ENCODE data around the gene MRGPRF. TPM values are rescaled to one million over a fixed set of nuclear protein-coding genes. Genes with fewer than 3 reads are reported as not detected.

MRGPRF gene
- total RNA-seq, 3 donors from 2014 or later: 5.9 to 21.3 (median 12.9) TPM

DNA sequence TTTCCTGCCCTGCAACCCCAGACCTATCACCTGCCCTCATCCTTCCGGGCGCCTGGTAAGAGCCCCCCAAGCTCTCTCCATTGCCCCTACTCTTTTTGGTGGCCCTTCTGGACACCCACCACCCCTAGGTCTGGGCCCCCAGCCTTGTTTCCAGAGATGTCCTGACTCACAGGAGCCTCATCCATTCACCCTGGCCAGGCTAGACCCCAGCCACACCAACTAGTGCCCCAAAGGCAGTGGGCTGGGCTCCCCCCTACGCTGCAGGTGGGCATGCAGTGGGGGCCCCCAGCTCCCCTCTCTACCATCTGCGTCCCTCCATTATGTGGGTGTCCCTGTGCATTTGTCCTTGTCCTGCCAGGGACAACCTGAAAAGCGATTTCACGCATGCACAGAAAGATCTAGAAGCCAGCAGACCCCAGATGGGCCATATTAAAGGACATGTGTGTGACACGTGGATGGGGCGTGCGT, 1.4 kb downstream of the MRGPRF start:
- H3K27me3 ChIP-seq: peaks cover 0 to 14% of the 10 kb centered on the region in 2 donors
- H3K4me1 ChIP-seq: peaks cover 0 to 10% of the 10 kb centered on the region in 2 donors
- H3K27ac ChIP-seq: peak overlapping the region; percentile 42 to 95
- no peaks in the 10 kb centered on the region for H3K36me3 ChIP-seq
- intact Hi-C loops (cut with DNase I; ENCODE audit: low total_unique reads): no loop called here
- DNase-seq (ENCODE audit: low spot score in 2 of 2): no peak
- no peak for TF ChIP-seq CTCF (IDR thresholded peaks at IDR 0.05)
- no peak for TF ChIP-seq POLR2AphosphoS5 (IDR thresholded peaks at IDR 0.05)
- TF ChIP-seq POLR2A (IDR thresholded peaks at IDR 0.05): no peak
- no peaks in the 10 kb centered on the region for H3K9me3 ChIP-seq
- H3K4me3 ChIP-seq: peak overlapping the region; percentile 46 to 70 (median 53)

DNA sequence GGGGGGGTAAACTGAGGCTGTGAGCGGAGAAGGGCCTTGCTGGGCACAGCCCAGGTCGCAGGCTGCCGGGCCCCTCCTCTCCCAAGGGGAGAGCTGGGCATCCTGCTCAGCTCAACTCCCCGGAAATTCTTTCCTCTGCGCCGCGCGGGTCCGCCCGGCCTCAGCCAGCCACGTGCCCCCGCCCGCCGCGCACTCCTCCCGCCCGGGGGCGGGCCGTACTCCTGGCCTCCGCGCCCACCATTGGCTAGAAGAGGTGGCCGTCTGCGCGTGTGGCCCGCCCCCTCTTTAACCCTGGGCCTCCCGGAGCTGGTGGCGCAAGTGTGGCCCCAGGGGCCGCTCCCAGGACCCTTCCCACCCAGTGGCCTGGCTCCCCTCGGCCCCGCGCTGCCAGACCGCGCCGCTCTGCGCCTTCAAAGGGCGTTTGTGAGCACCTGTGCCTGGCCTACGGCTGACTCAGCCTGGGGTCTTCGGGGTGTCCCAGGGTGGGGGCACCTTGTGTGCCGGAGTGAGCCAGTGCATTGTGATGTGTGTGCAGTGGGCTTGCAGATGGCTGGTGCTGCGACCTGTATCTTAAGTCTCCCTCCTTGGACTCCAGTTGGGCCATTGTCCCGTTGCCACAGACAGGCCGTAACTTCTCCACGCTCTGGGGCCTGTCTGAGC, 2.0 kb downstream of the MRGPRF start:
- Histone ChIP-seq H3K4me3 (peak overlapping the region; percentile 46 to 70 (median 53)), H3K9me3 (no peaks in the 10 kb centered on the region), H3K4me1 (peaks cover 0 to 10% of the 10 kb centered on the region in 2 donors), H3K36me3 (no peaks in the 10 kb centered on the region), H3K27me3 (peaks cover 0 to 14% of the 10 kb centered on the region in 2 donors), H3K27ac (peak overlapping the region; percentile 42 to 95)
- intact Hi-C loops (cut with DNase I; ENCODE audit: low total_unique reads): no loop called here
- peak in 1 of 2 donors; percentile 70 for DNase-seq (ENCODE audit: low spot score in 2 of 2)
- TF ChIP-seq CTCF (IDR thresholded peaks at IDR 0.05) (no peak), POLR2A (IDR thresholded peaks at IDR 0.05) (no peak), POLR2AphosphoS5 (IDR thresholded peaks at IDR 0.05) (no peak)

DNA sequence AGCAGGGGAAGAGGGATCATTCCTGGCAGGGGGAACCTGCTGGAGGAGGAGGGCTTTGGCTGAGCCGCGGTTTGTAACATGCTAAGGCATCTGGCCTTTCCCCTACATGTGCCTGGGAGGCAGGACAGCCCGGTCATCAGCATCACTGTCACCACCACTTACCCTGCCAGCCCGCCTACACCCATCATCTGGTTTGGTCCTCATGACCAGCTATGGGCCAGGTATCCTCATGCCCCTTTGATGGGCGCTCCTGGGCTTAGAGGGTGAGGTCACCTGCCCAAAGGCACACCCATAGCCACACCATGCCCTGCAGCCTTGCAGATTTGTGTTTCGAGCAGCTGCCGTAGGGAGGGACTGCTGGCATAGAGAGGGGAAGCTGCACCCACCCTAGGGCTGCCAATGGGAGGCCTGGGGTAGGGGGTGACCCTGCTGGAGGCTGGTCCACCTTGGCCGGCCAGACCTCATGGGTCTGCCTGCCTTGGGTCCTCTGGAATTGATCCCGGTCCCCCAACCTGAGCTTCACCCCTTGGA, 2.6 kb downstream of the MRGPRF start:
- no peak for DNase-seq (ENCODE audit: low spot score in 2 of 2)
- peaks cover 0 to 14% of the 10 kb centered on the region in 2 donors for H3K27me3 ChIP-seq
- H3K4me1 ChIP-seq: peaks cover 0 to 10% of the 10 kb centered on the region in 2 donors
- no peak for TF ChIP-seq CTCF (IDR thresholded peaks at IDR 0.05)
- no peak for TF ChIP-seq POLR2A (IDR thresholded peaks at IDR 0.05)
- TF ChIP-seq POLR2AphosphoS5 (IDR thresholded peaks at IDR 0.05): no peak
- H3K9me3 ChIP-seq: no peaks in the 10 kb centered on the region
- intact Hi-C loops (cut with DNase I; ENCODE audit: low total_unique reads): no loop called here
- peak overlapping the region; percentile 42 to 95 for H3K27ac ChIP-seq
- H3K4me3 ChIP-seq: peak overlapping the region; percentile 46 to 70 (median 53)
- no peaks in the 10 kb centered on the region for H3K36me3 ChIP-seq

DNA sequence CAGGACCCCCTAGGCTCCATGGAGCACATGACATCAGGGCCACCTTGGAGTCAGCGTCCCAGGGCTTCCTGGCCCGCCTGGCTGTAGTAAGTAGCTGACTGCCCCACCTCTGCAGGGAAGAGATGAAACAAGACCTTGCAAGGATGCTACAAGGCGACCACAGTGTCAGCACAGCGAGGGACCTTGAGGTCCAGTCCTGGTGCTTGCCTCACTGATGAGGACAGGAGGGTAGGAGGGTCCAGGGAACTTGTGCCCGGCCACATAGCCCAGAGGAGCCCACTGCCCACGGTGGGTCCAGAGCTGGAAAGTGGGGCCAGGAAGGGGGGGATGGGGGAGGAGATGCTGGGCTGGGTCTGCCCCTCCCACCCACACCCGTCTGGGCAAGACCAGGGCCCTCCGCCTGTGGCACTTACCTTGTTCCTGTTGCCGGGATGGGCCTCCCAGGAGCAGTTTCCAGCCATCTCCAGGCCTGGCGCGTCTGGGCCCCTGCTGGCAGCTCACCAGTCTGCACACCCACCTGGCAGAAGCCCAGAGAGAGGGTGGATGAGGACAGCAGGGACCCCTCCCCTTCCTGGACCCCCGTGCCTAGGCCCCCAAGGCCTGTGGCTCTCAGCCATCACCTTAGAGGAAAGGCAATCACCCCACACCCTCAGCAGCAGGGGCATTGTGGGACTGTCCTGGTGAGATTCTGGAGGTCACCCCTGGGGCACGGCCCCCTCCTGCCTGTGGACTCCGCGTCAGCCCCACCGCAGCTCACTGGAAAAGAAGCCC, 3.4 kb downstream of the MRGPRF start:
- intact Hi-C loops (cut with DNase I; ENCODE audit: low total_unique reads): no loop called here

More for the DNA sequence above, 3.4 kb downstream of the MRGPRF start:
- no peaks in the 10 kb centered on the region for H3K9me3 ChIP-seq
- peaks cover 0 to 14% of the 10 kb centered on the region in 2 donors for H3K27me3 ChIP-seq
- peaks cover 0 to 7% of the 10 kb centered on the region in 2 donors for H3K4me1 ChIP-seq
- DNase-seq (ENCODE audit: low spot score in 2 of 2): no peak
- peak overlapping the region in 1 of 2 donors; percentile 95 for H3K27ac ChIP-seq
- TF ChIP-seq POLR2AphosphoS5 (IDR thresholded peaks at IDR 0.05) (no peak), POLR2A (IDR thresholded peaks at IDR 0.05) (no peak), CTCF (IDR thresholded peaks at IDR 0.05) (no peak)
- no peaks in the 10 kb centered on the region for H3K36me3 ChIP-seq
- peak overlapping the region in 1 of 3 donors; percentile 70 for H3K4me3 ChIP-seq

Measured in breast epithelium (tissue), 4 donors.